Psoas muscle (tissue), 8 donors: ENCODE measurements around the gene NAE1. TPM values are rescaled to one million over a fixed set of nuclear protein-coding genes. Genes with fewer than 3 reads are reported as not detected.

Source experiments
- ATAC-seq, 4 donors: fragments of 200-7000 bp; cut with Tn5 transposase; one replicate each; pipeline ENCODE4 v1.9.1; 2020; ENCODE audit warnings: moderate library complexity in 3 of 4, mild to moderate bottlenecking in 2 of 4
- DNase-seq, 2 donors: peaks; one replicate each; pipeline ENCODE4 v3.0.0-alpha.2; 2020
- H3K27ac ChIP-seq: fragments of 200-600 bp; one replicate; pipeline ENCODE4 v1.8.0; 2022
- H3K27me3 ChIP-seq, 3 donors: fragments of 200-600 bp in 1 of 3; one replicate each; pipeline versions ENCODE4 v1.6.1 to v1.8.0; 2013 to 2022; ENCODE audit warnings: low read length in 2 of 3, mild to moderate bottlenecking in 2 of 3, moderate library complexity in 1 of 3; ENCODE audit not compliant: insufficient read depth in 3 of 3
- H3K36me3 ChIP-seq, 2 donors: fragments of 200-600 bp in 1 of 2; one replicate each; pipeline versions ENCODE4 v1.6.1 to v1.8.0; 2013 to 2022; ENCODE audit warnings: low read depth in 1 of 2, mild to moderate bottlenecking in 1 of 2, moderate library complexity in 1 of 2; ENCODE audit not compliant: insufficient read depth in 1 of 2
- H3K4me1 ChIP-seq: fragments of 200-600 bp; one replicate; pipeline ENCODE4 v1.8.0; 2022
- H3K4me3 ChIP-seq: fragments of 200-600 bp; one replicate; pipeline ENCODE4 v1.8.0; 2022; ENCODE audit warnings: mild to moderate bottlenecking
- H3K9me3 ChIP-seq: fragments of 200-600 bp; one replicate; pipeline ENCODE4 v1.8.0; 2022
- CTCF ChIP-seq: fragments of 200-600 bp; IDR thresholded peaks from one replicate; pipeline ENCODE4 v1.8.0; 2022; ENCODE audit warnings: antibody characterized with exemption
- WGBS, 3 donors: extraction: QIAGEN DNeasy Blood & Tissue Kit; methylation state at CpG; one replicate each; pipeline versions ENCODE4 v1.1.6 to v1.1.7; 2013; 5-methylcytosine and 5-hydroxymethylcytosine counted together
- intact Hi-C, 2 donors: fragments of 100-400 bp; cut with DNase I; formaldehyde crosslinking; loops; one replicate each; pipeline versions ENCODE4 v1.11.0 to v1.14.2; 2022
- polyA plus RNA-seq, 3 donors: library from polyadenylated mRNA; stranded (reverse); fragments of 200-250 nt; gene quantifications; one replicate each; pipeline ENCODE4 v1.2.3, GENCODE V29; 2013
- total RNA-seq, 4 donors: library from RNA; stranded (reverse); fragmentation: NEBNext Ultra II Directional in 2 of 4; extraction: Animal tissue kit (Norgen Biotek cat#: 25700) in 2 of 4; gene quantifications; one replicate each; pipeline versions ENCODE4 v1.2.1 to v1.2.4, GENCODE V29; 2021 to 2023
- donor health status: healthy with polysubstance abuse.
- donor health status: DM: no; HTN: no; CAD: no; lungs with moderate emphysema.
- donor health status: Bipolar disorder and iron deficiency.
- donor health status: healthy.
- donor health status: DM: yes; HTN: yes; CAD: no.
- donor health status: DM: no; HTN: no; CAD: no.
- donor health status: DM: no; HTN: no; CAD: no.
- donor health status: DM: yes; HTN: yes; CAD: no.

The NAE1 gene
- total and polyA plus RNA-seq, 7 donors, result 22.7 to 46.1 (median 30.9) TPM

- no peaks in the 10 kb centered on the region for H3K9me3 ChIP-seq
- ATAC-seq, result no peak
- no peak overlapping the region for H3K4me3 ChIP-seq
- H3K27me3 ChIP-seq, result no peaks in the 10 kb centered on the region
- TF ChIP-seq CTCF, result no peak
- WGBS, 3 donors, result 85% methylated on average over 6 of the region's 6 CpGs
- no peak for DNase-seq
- H3K36me3 ChIP-seq, result no peaks in the 10 kb centered on the region
- no peak overlapping the region for H3K27ac ChIP-seq
- H3K4me1 ChIP-seq, result no peaks in the 10 kb centered on the region
- intact Hi-C loops, result no loop called here
These were observed 26.7 kb upstream of the NAE1 start for GRCh38 chr16:66857437-66857836.

GRCh38 chr16:66856801-66857200 is 26.0 kb upstream of the NAE1 start:
- no peak overlapping the region for H3K27ac ChIP-seq
- intact Hi-C loops, result no loop called here
- no peaks in the 10 kb centered on the region for H3K4me1 ChIP-seq
- no peaks in the 10 kb centered on the region for H3K27me3 ChIP-seq
- no peak overlapping the region for H3K4me3 ChIP-seq
- DNase-seq (no peak), ATAC-seq (no peak)
- no peaks in the 10 kb centered on the region for H3K9me3 ChIP-seq
- WGBS, 3 donors, result 96 to 100% (median 100%) methylated on average over 2 of the region's 2 CpGs
- no peaks in the 10 kb centered on the region for H3K36me3 ChIP-seq
- TF ChIP-seq CTCF, result no peak

- WGBS, 3 donors, result 88 to 93% (median 91%) methylated on average over 6 of the region's 6 CpGs
- Histone ChIP-seq H3K9me3 (no peaks in the 10 kb centered on the region), H3K4me1 (no peaks in the 10 kb centered on the region), H3K4me3 (no peak overlapping the region), H3K36me3 (no peaks in the 10 kb centered on the region), H3K27ac (no peak overlapping the region), H3K27me3 (no peaks in the 10 kb centered on the region)
- DNase-seq (no peak), ATAC-seq (no peak)
- intact Hi-C loops, result no loop called here
- no peak for TF ChIP-seq CTCF
These were observed 25.5 kb upstream of the NAE1 start for GRCh38 chr16:66856184-66856730.

- H3K27me3 ChIP-seq, result no peaks in the 10 kb centered on the region
- no peaks in the 10 kb centered on the region for H3K4me1 ChIP-seq
- no peak for TF ChIP-seq CTCF
- no peaks in the 10 kb centered on the region for H3K36me3 ChIP-seq
- intact Hi-C loops, result no loop called here
- H3K4me3 ChIP-seq, result no peak overlapping the region
- no peaks in the 10 kb centered on the region for H3K9me3 ChIP-seq
- no peak for ATAC-seq
- WGBS, 3 donors, result 78 to 84% (median 78%) methylated on average over 15 of the region's 15 CpGs
- no peak for DNase-seq
- no peak overlapping the region for H3K27ac ChIP-seq
These were observed 22.7 kb upstream of the NAE1 start for GRCh38 chr16:66853261-66854139.
